Subcutaneous abdominal adipose tissue (tissue), 5 donors: Measurements from ENCODE around the gene DNER.

Source experiments
- H3K27ac ChIP-seq: one replicate; pipeline ENCODE4 v1.7.0; 2013; ENCODE audit warnings: low read depth, mild to moderate bottlenecking, inconsistent platforms, low read length, moderate library complexity
- H3K27me3 ChIP-seq, 5 donors: one replicate each; pipeline ENCODE4 v1.7.0; 2013; ENCODE audit warnings: low read length in 5 of 5, inconsistent platforms in 1 of 5; ENCODE audit not compliant: control insufficient read depth in 5 of 5, insufficient read depth in 4 of 5
- H3K36me3 ChIP-seq, 5 donors: one replicate each; pipeline ENCODE4 v1.7.0; 2013; ENCODE audit warnings: low read length in 5 of 5; ENCODE audit not compliant: control insufficient read depth in 5 of 5, insufficient read depth in 5 of 5
- H3K4me1 ChIP-seq, 5 donors: one replicate each; pipeline ENCODE4 v1.7.0; 2013; ENCODE audit warnings: low read length in 5 of 5, mild to moderate bottlenecking in 3 of 5, moderate library complexity in 1 of 5; ENCODE audit not compliant: control insufficient read depth in 5 of 5, insufficient read depth in 5 of 5
- H3K4me3 ChIP-seq, 5 donors: one replicate each; pipeline ENCODE4 v1.7.0; 2013; ENCODE audit warnings: low read length in 5 of 5, low read depth in 1 of 5
- H3K9ac ChIP-seq, 5 donors: one replicate each; pipeline ENCODE4 v1.7.0; 2013; ENCODE audit warnings: low read length in 5 of 5, mild to moderate bottlenecking in 4 of 5, moderate library complexity in 3 of 5
- H3K9me3 ChIP-seq, 5 donors: one replicate each; pipeline ENCODE4 v1.7.0; 2013; ENCODE audit warnings: low read length in 5 of 5; ENCODE audit not compliant: control insufficient read depth in 5 of 5
- donor health status: healthy.
- donor health status: healthy.
- donor health status: healthy.
- donor health status: healthy.
- donor health status: healthy.

The DNER gene

DNA sequence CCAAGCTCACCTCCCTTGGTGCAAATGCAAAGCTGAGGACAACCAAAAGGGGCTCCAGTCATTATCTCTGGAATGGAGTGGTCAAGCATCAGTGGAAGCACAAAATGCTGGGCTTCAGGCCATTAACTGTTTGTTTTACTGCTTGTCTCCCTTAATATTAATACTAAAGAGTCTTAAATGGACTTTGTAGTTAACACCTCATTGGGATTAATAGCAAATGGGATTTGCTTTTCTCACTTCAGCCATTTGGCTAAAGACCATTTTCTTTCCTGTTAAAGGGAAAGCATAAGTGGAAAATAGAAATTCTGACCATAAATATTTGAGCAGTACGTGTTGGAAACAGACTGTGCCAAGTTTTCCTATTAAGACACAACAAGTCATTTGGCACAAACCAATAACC lies 154.4 kb downstream of the DNER start:
- no peak overlapping the region for H3K27ac ChIP-seq
- H3K36me3 ChIP-seq = no peaks in the 10 kb centered on the region
- H3K4me1 ChIP-seq = peaks cover 0 to 6% (median 0%) of the 10 kb centered on the region in 5 donors
- no peak overlapping the region for H3K9ac ChIP-seq
- H3K9me3 ChIP-seq = peaks cover 0 to 4% (median 0%) of the 10 kb centered on the region in 5 donors
- H3K27me3 ChIP-seq = no peaks in the 10 kb centered on the region
- no peak overlapping the region for H3K4me3 ChIP-seq

DNA sequence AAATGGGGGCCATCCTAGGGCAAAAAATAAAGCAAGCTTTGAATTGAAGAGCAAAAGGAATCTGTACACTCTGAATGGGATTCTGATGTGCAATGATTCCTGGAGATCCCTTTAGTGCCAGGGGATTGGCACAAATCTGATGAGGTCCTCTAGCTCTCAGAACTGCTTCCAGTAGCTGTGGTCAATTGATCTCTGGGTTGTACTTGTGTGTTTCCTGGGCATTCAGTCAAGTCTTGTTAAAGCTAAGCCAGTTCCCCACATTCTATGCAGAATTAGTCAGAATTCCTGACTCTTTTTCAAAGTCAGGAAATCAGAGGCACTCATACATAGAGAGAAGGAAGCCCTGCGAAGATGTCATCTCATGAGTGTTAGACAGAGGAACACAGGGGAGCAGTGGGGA lies 161.3 kb downstream of the DNER start:
- Histone ChIP-seq H3K27ac (no peak overlapping the region), H3K4me1 (peaks cover 0 to 6% (median 0%) of the 10 kb centered on the region in 5 donors), H3K27me3 (no peaks in the 10 kb centered on the region), H3K4me3 (no peak overlapping the region), H3K9ac (no peak overlapping the region), H3K9me3 (no peaks in the 10 kb centered on the region), H3K36me3 (no peaks in the 10 kb centered on the region)

DNA sequence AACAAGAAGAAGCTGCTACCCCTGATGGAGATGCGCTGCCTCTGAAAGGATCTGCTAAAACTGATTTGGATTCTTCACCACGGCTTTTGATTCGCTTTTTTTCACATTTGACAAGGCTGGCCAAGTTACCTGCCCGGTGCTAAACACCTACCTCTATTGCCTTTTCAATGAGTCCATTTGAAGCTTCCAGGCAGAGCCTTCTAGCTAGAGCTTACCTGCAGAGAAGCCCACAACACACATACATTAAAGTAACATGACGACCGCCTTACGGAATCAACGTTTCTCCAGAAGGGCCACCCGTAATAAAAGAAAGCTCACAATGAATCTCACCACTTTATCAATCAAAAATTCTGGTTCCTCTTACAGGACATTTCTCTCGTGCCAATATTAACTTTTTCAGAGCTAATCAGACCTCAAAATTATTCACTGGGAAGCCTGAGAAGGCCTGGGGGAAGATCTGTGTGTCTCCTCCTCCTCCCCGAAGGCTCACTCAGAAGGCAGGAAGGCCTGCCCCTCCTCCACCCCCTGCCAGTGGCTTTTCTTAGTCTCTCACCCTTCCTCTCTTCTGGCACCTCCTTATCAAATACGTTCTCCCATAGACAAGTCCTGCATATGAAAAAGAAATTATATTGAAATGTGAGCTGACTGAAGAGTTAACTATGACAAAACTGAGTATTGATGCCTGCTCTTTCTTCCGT lies 171.0 kb downstream of the DNER start:
- Histone ChIP-seq H3K9ac (no peak overlapping the region), H3K27ac (no peak overlapping the region), H3K27me3 (no peaks in the 10 kb centered on the region), H3K4me1 (no peaks in the 10 kb centered on the region), H3K9me3 (no peaks in the 10 kb centered on the region), H3K36me3 (no peaks in the 10 kb centered on the region), H3K4me3 (no peak overlapping the region)

DNA sequence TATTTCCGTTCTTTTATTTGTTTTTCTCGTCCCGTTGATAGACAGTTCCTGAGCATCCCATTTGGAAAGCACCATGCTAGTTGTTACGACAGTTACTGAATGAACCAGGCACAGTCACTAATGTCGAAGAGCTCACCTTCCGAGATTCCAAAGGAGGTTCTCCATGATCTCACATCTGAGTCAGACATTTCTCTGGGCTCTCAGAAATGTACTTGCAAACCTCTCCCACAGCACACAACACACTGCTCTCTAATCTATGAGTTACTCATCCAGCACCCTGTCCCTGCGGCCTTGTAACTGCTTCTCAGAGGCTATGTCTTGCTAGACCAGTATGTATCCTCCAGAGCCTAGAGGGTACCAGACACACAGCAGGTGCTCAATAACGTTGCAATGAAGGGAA lies 174.7 kb downstream of the DNER start:
- H3K9ac ChIP-seq = no peak overlapping the region
- no peaks in the 10 kb centered on the region for H3K9me3 ChIP-seq
- H3K4me1 ChIP-seq = no peaks in the 10 kb centered on the region
- no peak overlapping the region for H3K4me3 ChIP-seq
- H3K27ac ChIP-seq = no peak overlapping the region
- no peaks in the 10 kb centered on the region for H3K36me3 ChIP-seq
- no peaks in the 10 kb centered on the region for H3K27me3 ChIP-seq

DNA sequence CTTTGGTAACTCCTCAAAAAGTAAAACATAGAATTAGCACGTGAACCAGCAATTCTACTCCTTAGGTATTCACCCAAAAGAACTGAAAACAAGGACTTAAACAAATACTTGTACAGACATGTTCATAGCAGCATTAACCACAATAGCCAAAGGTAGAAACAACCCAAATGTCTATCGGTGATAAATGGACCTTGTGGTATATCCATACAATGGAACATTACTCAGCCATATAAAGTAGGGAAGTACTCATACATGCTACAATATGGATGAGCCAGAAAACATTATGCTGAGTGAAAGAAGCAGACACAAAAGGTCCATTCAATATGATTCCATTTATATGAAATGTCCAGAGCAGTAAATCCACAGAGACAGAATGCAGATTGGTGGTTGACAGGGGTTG lies 182.8 kb downstream of the DNER start:
- Histone ChIP-seq H3K4me3 (no peak overlapping the region), H3K9ac (no peak overlapping the region), H3K27me3 (no peaks in the 10 kb centered on the region), H3K27ac (no peak overlapping the region), H3K4me1 (no peaks in the 10 kb centered on the region), H3K9me3 (peaks cover 3 to 6% (median 5%) of the 10 kb centered on the region in 5 donors), H3K36me3 (no peaks in the 10 kb centered on the region)

DNA sequence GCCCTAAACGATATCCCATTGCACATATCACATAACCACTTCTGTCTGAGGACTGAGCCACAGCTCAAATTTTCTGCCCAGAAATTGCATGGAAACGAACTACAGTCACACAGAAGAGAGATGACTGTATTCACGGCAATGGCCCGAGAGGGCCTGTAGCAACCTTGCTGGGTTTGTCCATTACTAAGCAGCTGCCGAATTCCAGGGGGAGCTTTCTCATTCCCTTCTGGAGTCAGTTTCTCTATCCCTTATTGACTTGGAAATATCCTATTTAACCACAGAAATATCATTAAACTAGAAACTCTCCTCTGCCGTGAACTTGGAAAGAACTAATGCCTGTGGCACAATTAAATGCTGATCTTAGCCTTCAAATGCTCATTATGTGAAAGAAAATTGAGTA lies 183.9 kb downstream of the DNER start:
- Histone ChIP-seq H3K9ac (no peak overlapping the region), H3K4me1 (no peaks in the 10 kb centered on the region), H3K4me3 (no peak overlapping the region), H3K9me3 (peaks cover 3 to 6% (median 5%) of the 10 kb centered on the region in 5 donors), H3K36me3 (no peaks in the 10 kb centered on the region), H3K27ac (no peak overlapping the region), H3K27me3 (no peaks in the 10 kb centered on the region)

DNA sequence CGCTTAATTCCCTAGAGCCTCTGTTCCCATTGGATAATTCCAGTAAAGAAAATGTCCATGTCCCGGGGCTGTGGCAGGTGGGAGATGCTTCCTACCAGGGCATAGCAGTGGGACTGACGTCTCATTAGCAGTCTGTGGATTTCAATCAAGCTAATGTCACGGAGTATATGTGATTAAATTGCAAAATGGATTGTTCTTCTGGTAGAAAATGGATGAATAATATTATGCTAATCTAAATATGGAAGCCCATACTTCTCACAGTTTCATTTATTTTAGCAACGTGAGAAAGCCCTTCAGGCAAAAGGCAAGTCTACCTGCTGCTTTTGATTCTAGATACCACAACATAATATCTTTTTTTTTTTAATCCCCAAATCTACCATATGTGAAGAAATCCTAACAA lies 185.5 kb downstream of the DNER start:
- H3K27me3 ChIP-seq = no peaks in the 10 kb centered on the region
- no peak overlapping the region for H3K4me3 ChIP-seq
- H3K36me3 ChIP-seq = no peaks in the 10 kb centered on the region
- no peak overlapping the region for H3K9ac ChIP-seq
- no peak overlapping the region for H3K27ac ChIP-seq
- H3K4me1 ChIP-seq = no peaks in the 10 kb centered on the region
- H3K9me3 ChIP-seq = peaks cover 3 to 6% (median 5%) of the 10 kb centered on the region in 5 donors

DNA sequence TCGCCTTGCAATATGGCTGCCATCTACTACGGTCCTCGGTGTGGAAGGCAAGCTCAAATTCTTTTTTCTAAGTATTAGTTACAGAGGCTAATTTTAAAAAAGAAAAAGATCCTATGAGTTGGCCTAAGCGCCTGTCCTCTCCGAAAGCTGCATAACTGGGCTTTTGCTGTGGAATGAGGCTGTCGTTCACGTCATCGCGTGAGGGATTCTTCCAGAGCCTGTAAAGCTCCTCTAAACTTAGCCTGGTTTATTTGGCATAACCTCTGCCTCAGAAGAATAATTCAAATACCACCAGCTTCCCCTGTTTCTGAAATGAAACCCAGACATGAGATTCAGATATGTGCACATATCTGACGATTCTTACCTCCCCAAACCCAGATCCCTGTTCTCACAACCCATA lies 187.4 kb downstream of the DNER start:
- Histone ChIP-seq H3K27me3 (no peaks in the 10 kb centered on the region), H3K9me3 (peaks cover 3 to 6% (median 5%) of the 10 kb centered on the region in 5 donors), H3K9ac (no peak overlapping the region), H3K4me1 (no peaks in the 10 kb centered on the region), H3K36me3 (no peaks in the 10 kb centered on the region), H3K4me3 (no peak overlapping the region), H3K27ac (no peak overlapping the region)

DNA sequence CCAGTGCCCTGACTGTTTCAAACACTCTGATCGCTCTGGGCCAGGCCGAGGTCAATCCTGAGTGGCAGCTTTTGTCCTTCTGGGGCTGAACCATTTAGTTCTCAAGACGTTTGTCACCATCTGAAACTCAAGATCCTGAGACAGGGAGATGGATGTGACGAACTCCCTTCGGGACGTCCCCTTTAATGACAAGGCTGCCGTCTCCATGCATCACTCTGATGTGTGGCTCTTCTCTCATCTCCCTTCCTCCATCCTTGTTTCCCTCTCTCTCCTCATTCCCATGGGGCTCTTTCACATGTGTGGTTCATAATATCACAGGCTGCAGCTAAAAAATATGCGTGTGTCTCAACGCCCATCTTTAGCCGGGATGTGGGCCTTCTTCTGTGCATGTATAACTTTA lies 189.6 kb downstream of the DNER start:
- Histone ChIP-seq H3K4me1 (peaks cover 0 to 9% (median 0%) of the 10 kb centered on the region in 5 donors), H3K36me3 (no peaks in the 10 kb centered on the region), H3K27ac (no peak overlapping the region), H3K9ac (no peak overlapping the region), H3K4me3 (no peak overlapping the region), H3K27me3 (peaks cover 0 to 5% (median 0%) of the 10 kb centered on the region in 5 donors), H3K9me3 (no peaks in the 10 kb centered on the region)

DNA sequence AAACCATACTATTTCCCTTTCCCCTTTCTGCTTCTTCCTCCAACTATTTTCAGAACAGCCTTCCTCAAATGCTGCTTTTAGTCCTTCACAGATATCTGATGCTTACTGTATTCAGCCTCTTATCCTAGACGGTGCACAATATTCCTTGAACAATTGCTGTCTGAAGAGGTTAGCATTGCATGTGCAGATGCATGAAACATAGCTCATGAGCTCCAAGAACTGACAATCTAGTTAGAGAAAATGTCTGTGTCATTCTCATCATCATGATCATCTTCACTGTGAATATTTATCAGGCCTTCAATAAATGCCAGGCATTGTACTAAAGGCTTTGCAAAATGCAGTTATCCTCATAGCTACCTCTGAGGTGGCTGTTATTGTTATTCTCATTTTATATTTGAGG lies 190.7 kb downstream of the DNER start:
- peaks cover 0 to 10% (median 0%) of the 10 kb centered on the region in 5 donors for H3K4me1 ChIP-seq
- no peak overlapping the region for H3K27ac ChIP-seq
- peaks cover 0 to 5% (median 0%) of the 10 kb centered on the region in 5 donors for H3K27me3 ChIP-seq
- no peaks in the 10 kb centered on the region for H3K36me3 ChIP-seq
- H3K9ac ChIP-seq = no peak overlapping the region
- H3K4me3 ChIP-seq = no peak overlapping the region
- no peaks in the 10 kb centered on the region for H3K9me3 ChIP-seq
